ENCODE measurements around the gene CCDC148.

CCDC148 gene

GRCh38 chr2:158128168-158128973, 328.2 kb downstream of the CCDC148 start:
- TF ChIP-seq FOXP2 (optimal IDR thresholded peaks at IDR 0.05; ENCODE audit: borderline replicate concordance, extremely low read depth, extremely low read length, insufficient read depth) (no peak), REST (IDR thresholded peaks at IDR 0.05; ENCODE audit: insufficient read depth in 1 of 2, low read depth in 2 of 2, low read length in 2 of 2) (no peak), SIN3A (IDR thresholded peaks at IDR 0.05; ENCODE audit: borderline replicate concordance, insufficient read depth, low read length) (no peak), POLR2AphosphoS5 (IDR thresholded peaks at IDR 0.05; ENCODE audit: low read depth, low read length) (no peak), TAF1 (IDR thresholded peaks at IDR 0.05; ENCODE audit: borderline replicate concordance, insufficient read depth, low read length) (no peak)

GRCh38 chr2:158127380-158127804, 329.2 kb downstream of the CCDC148 start:
- TF ChIP-seq FOXP2 (optimal IDR thresholded peaks at IDR 0.05; ENCODE audit: borderline replicate concordance, extremely low read depth, extremely low read length, insufficient read depth) = no peak

GRCh38 chr2:158125756-158126498, 330.6 kb downstream of the CCDC148 start:
- no peak for TF ChIP-seq TAF1 (IDR thresholded peaks at IDR 0.05; ENCODE audit: borderline replicate concordance, insufficient read depth, low read length)
- TF ChIP-seq SIN3A (IDR thresholded peaks at IDR 0.05; ENCODE audit: borderline replicate concordance, insufficient read depth, low read length) = no peak
- no peak for TF ChIP-seq REST (IDR thresholded peaks at IDR 0.05; ENCODE audit: insufficient read depth in 1 of 2, low read depth in 2 of 2, low read length in 2 of 2)
- TF ChIP-seq POLR2AphosphoS5 (IDR thresholded peaks at IDR 0.05; ENCODE audit: low read depth, low read length) = no peak
- TF ChIP-seq FOXP2 (optimal IDR thresholded peaks at IDR 0.05; ENCODE audit: borderline replicate concordance, extremely low read depth, extremely low read length, insufficient read depth) = no peak

- TF ChIP-seq POLR2AphosphoS5 (IDR thresholded peaks at IDR 0.05; ENCODE audit: low read depth, low read length) = no peak
- TF ChIP-seq REST (IDR thresholded peaks at IDR 0.05; ENCODE audit: insufficient read depth in 1 of 2, low read depth in 2 of 2, low read length in 2 of 2) = no peak
- no peak for TF ChIP-seq SIN3A (IDR thresholded peaks at IDR 0.05; ENCODE audit: borderline replicate concordance, insufficient read depth, low read length)
- no peak for TF ChIP-seq FOXP2 (optimal IDR thresholded peaks at IDR 0.05; ENCODE audit: borderline replicate concordance, extremely low read depth, extremely low read length, insufficient read depth)
- TF ChIP-seq TAF1 (IDR thresholded peaks at IDR 0.05; ENCODE audit: borderline replicate concordance, insufficient read depth, low read length) = no peak
Measured at GRCh38 chr2:158124896-158125295, 331.7 kb downstream of the CCDC148 start.
